Skeletal muscle cell (primary cell): ENCODE results near the gene LRRC38.
"Not testable (repeated sequence)": the region's sequence is repeated elsewhere in the genome, so short reads cannot be mapped to it uniquely, and the experiment has no call there.

Source experiments
- DNase-seq: peaks from one replicate; pipeline ENCODE4 v3.0.0-alpha.2; 2010; ENCODE audit warnings: low read depth
- H3K4me3 ChIP-seq: 2 replicates; pipeline ENCODE4 v1.5.1; 2011; ENCODE audit warnings: low read depth, mild to moderate bottlenecking, control low read depth, low read length, moderate library complexity

The LRRC38 gene

GRCh38 chr1:13479171-13479856 lies 34.5 kb downstream of the LRRC38 start:
- H3K4me3 ChIP-seq: no peak overlapping the region

GRCh38 chr1:13478692-13479091 lies 35.1 kb downstream of the LRRC38 start:
- DNase-seq: no peak
- H3K4me3 ChIP-seq: no peak overlapping the region

More at GRCh38 chr1:13479171-13479856, 34.5 kb downstream of the LRRC38 start:
- DNase-seq: no peak

GRCh38 chr1:13469343-13469742 lies 44.5 kb downstream of the LRRC38 start:
- no peak for DNase-seq
- H3K4me3 ChIP-seq: no peak overlapping the region

- DNase-seq: no peak
- H3K4me3 ChIP-seq: no peak overlapping the region
Measured at GRCh38 chr1:13465515-13465914, 48.3 kb downstream of the LRRC38 start.

GRCh38 chr1:13462682-13463081 lies 51.1 kb downstream of the LRRC38 start:
- no peak overlapping the region for H3K4me3 ChIP-seq
- no peak for DNase-seq

- no peak overlapping the region for H3K4me3 ChIP-seq
- no peak for DNase-seq
Measured at GRCh38 chr1:13461977-13462376, 51.8 kb downstream of the LRRC38 start.

GRCh38 chr1:13456904-13457532 lies 56.8 kb downstream of the LRRC38 start:
- H3K4me3 ChIP-seq: no peak overlapping the region
- DNase-seq: no peak

- no peak overlapping the region for H3K4me3 ChIP-seq
- no peak for DNase-seq
Measured at GRCh38 chr1:13451399-13451965, 62.3 kb downstream of the LRRC38 start.

GRCh38 chr1:13450204-13450603 lies 63.6 kb downstream of the LRRC38 start:
- no peak for DNase-seq

GRCh38 chr1:13443335-13443979 lies 70.3 kb downstream of the LRRC38 start:
- DNase-seq: no peak
- H3K4me3 ChIP-seq: no peak overlapping the region

More at GRCh38 chr1:13450204-13450603, 63.6 kb downstream of the LRRC38 start:
- no peak overlapping the region for H3K4me3 ChIP-seq

GRCh38 chr1:13439104-13439783 lies 74.6 kb downstream of the LRRC38 start:
- not testable (repeated sequence) for H3K4me3 ChIP-seq, DNase-seq

- no peak for DNase-seq
Measured at GRCh38 chr1:13435458-13435857, 78.3 kb downstream of the LRRC38 start.

GRCh38 chr1:13433694-13434358 lies 80.0 kb downstream of the LRRC38 start:
- DNase-seq, H3K4me3 ChIP-seq: not testable (repeated sequence)

More at GRCh38 chr1:13435458-13435857, 78.3 kb downstream of the LRRC38 start:
- no peak overlapping the region for H3K4me3 ChIP-seq

- no peak for DNase-seq
- no peak overlapping the region for H3K4me3 ChIP-seq
Measured at GRCh38 chr1:13432251-13432650, 81.6 kb downstream of the LRRC38 start.

GRCh38 chr1:13430495-13430894 lies 83.3 kb downstream of the LRRC38 start:
- H3K4me3 ChIP-seq: no peak overlapping the region
- DNase-seq: no peak
